ENCODE data around the gene RGS14. TPM values are rescaled to one million over a fixed set of nuclear protein-coding genes. Genes with fewer than 3 reads are reported as not detected.

The RGS14 gene
- total RNA-seq, 1 donor from 2014 or later = 16.2 TPM

DNA sequence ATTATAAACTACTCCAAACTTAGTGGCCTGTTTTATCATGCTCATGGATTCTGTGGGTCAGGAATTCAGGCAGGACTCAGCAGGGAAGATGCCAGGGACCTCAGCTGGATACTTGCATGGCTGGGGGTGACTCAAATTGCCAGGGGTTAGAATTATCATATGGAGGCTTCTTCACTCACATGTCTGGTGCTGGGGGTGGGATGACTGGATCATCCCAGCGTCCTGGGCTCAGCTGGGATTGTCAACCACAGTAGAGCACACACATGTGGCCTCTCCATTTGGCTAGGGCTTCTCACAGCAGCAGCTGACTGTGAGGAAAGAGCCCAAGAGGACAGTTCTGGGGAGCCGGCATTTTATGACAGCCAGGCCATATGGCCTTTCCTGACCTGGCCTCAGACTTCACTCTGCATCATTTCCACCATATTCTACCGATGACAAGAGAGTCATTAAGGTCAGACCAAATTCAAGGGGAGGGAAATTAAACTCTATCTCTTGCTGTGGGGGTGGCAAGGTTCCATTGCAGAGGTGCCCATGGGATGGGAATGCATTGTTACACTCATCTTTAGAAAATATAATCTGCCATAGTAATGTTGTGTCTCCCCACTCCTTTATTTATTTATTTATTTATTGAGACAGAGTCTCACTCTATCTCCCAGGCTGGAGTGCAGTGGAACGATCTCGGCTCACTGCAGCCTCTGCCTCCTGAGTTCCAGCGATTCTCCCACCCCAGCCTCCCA, 63.5 kb downstream of the RGS14 start:
- Histone ChIP-seq H3K36me3 (no peaks in the 10 kb centered on the region), H3K27ac (no peak overlapping the region), H3K27me3 (ENCODE audit: low read depth) (no peaks in the 10 kb centered on the region), H3K4me3 (no peak overlapping the region), H3K4me1 (peaks cover 19% of the 10 kb centered on the region), H3K9me3 (no peaks in the 10 kb centered on the region)
- intact Hi-C loops (cut with DNase I) = no loop called here
- ATAC-seq (no peak), DNase-seq (no peak)
- TF ChIP-seq, protein P1, sequence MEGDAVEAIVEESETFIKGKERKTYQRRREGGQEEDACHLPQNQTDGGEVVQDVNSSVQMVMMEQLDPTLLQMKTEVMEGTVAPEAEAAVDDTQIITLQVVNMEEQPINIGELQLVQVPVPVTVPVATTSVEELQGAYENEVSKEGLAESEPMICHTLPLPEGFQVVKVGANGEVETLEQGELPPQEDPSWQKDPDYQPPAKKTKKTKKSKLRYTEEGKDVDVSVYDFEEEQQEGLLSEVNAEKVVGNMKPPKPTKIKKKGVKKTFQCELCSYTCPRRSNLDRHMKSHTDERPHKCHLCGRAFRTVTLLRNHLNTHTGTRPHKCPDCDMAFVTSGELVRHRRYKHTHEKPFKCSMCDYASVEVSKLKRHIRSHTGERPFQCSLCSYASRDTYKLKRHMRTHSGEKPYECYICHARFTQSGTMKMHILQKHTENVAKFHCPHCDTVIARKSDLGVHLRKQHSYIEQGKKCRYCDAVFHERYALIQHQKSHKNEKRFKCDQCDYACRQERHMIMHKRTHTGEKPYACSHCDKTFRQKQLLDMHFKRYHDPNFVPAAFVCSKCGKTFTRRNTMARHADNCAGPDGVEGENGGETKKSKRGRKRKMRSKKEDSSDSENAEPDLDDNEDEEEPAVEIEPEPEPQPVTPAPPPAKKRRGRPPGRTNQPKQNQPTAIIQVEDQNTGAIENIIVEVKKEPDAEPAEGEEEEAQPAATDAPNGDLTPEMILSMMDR (IDR thresholded peaks at IDR 0.05) = no peak

Other genes with a start within 250 kb of the RGS14 start
- 75.5 TPM for gene NSD1, start 224.2 kb upstream of the RGS14 start, total RNA-seq
- gene RAB24, start 54.2 kb upstream of the RGS14 start, total RNA-seq = 41.6 TPM
- gene PRELID1, start 54.1 kb upstream of the RGS14 start, total RNA-seq = 101 TPM
- gene MXD3, start 46.0 kb upstream of the RGS14 start, total RNA-seq = 10.8 TPM
- 108 TPM for gene LMAN2, start 6.3 kb upstream of the RGS14 start, total RNA-seq
- not detected for gene SLC34A1, start 26.5 kb downstream of the RGS14 start, total RNA-seq
- not detected for gene PFN3, start 42.7 kb downstream of the RGS14 start, total RNA-seq
- 0.80 TPM for gene F12, start 51.6 kb downstream of the RGS14 start, total RNA-seq
- gene GRK6, start 68.8 kb downstream of the RGS14 start, total RNA-seq = 59.4 TPM
- gene PRR7, start 88.9 kb downstream of the RGS14 start, total RNA-seq = 1.7 TPM
- gene DBN1, start 115.7 kb downstream of the RGS14 start, total RNA-seq = 23.1 TPM
- 47.1 TPM for gene PDLIM7, start 139.7 kb downstream of the RGS14 start, total RNA-seq
- gene DOK3, start 151.9 kb downstream of the RGS14 start, total RNA-seq = 76.5 TPM
- 69.4 TPM for gene DDX41, start 159.0 kb downstream of the RGS14 start, total RNA-seq
- 89.1 TPM for gene FAM193B, start 196.6 kb downstream of the RGS14 start, total RNA-seq
- gene TMED9, start 234.3 kb downstream of the RGS14 start, total RNA-seq = 132 TPM
- gene B4GALT7, start 242.2 kb downstream of the RGS14 start, total RNA-seq = 22.4 TPM

Measured in lower lobe of right lung (tissue), 2 donors.